H1 (cell line): Measurements from ENCODE around the gene TMPRSS3. TPM values are rescaled to one million over a fixed set of nuclear protein-coding genes. Genes with fewer than 3 reads are reported as not detected.

ENCODE experiments used
- CTCF ChIA-PET: fragments of 300-600 bp; sonication (Branson Sonifier 250); formaldehyde crosslinking; loops from one replicate; lab custom pipeline; 2021; ENCODE audit not compliant: partially characterized antibody; lab: Charles Lee
- POLR2A ChIA-PET: fragments of 300-600 bp; sonication (Branson Sonifier 250); formaldehyde crosslinking; loops from one replicate; lab custom pipeline; 2021; ENCODE audit warnings: inconsistent platforms; ENCODE audit not compliant: partially characterized antibody; lab: Charles Lee
- DNase-seq, 2 experiments: peaks; one replicate each; pipeline versions ENCODE4 v3.0.0 to v3.0.0-alpha.2; 2010 to 2022; ENCODE audit warnings: low spot score in 2 of 2, low read depth in 1 of 2, mixed read lengths in 1 of 2
- FAIRE-seq: peaks from 2 replicates; lab custom pipeline; 2011; peaks lifted over from hg19 to GRCh38; lab: Jason Lieb, UNC
- H2AFZ ChIP-seq: 2 replicates; pipeline ENCODE4 v1.8.1; 2012; ENCODE audit warnings: low read length, inconsistent platforms
- H2AK5ac ChIP-seq: 2 replicates; pipeline ENCODE4 v1.6.1; 2013; ENCODE audit warnings: low read depth, low read length
- H2BK120ac ChIP-seq: replicated peaks from 2 replicates; pipeline ENCODE3; 2013; ENCODE audit warnings: low read depth, low read length, inconsistent platforms
- H2BK12ac ChIP-seq: 2 replicates; pipeline ENCODE4 v1.6.1; 2013; ENCODE audit warnings: low read depth, low read length
- H2BK15ac ChIP-seq: 2 replicates; pipeline ENCODE4 v1.6.1; 2013; ENCODE audit warnings: low read length
- H2BK20ac ChIP-seq: 2 replicates; pipeline ENCODE4 v1.6.1; 2013; ENCODE audit warnings: low read length
- H2BK5ac ChIP-seq: 2 replicates; pipeline ENCODE4 v1.6.1; 2013; ENCODE audit warnings: low read depth, low read length
- H3K14ac ChIP-seq: 2 replicates; pipeline ENCODE4 v1.6.1; 2013; ENCODE audit warnings: inconsistent platforms; ENCODE audit not compliant: insufficient read length
- H3K18ac ChIP-seq: 2 replicates; pipeline ENCODE4 v1.6.1; 2013; ENCODE audit warnings: low read length; ENCODE audit errors: extremely low read depth
- H3K23ac ChIP-seq: 2 replicates; pipeline ENCODE4 v1.6.1; 2013; ENCODE audit warnings: inconsistent platforms; ENCODE audit not compliant: insufficient read length
- H3K23me2 ChIP-seq: 2 replicates; pipeline ENCODE4 v1.6.1; 2013; ENCODE audit warnings: low read depth, low read length
- H3K27ac ChIP-seq: 2 replicates; pipeline ENCODE4 v1.6.1; 2011; ENCODE audit warnings: low read depth, low read length, inconsistent platforms
- H3K27me3 ChIP-seq, 4 experiments: replicated peaks in 1 of 4; 1 replicate in 1 of 4; 2 replicates in 3 of 4; pipeline versions ENCODE4 v1.6.1 to v1.8.1; 2011 to 2013; ENCODE audit warnings: low read length in 3 of 4, mild to moderate bottlenecking in 3 of 4, inconsistent platforms in 2 of 4, mixed read lengths in 2 of 4, moderate library complexity in 1 of 4; ENCODE audit not compliant: control insufficient read depth in 3 of 4, insufficient read depth in 3 of 4; ENCODE audit errors: extremely low read depth in 1 of 4
- H3K36me3 ChIP-seq, 4 experiments: 2 replicates each; pipeline versions ENCODE4 v1.6.1 to v1.8.1; 2011 to 2013; ENCODE audit warnings: mild to moderate bottlenecking in 4 of 4, low read length in 3 of 4, moderate library complexity in 2 of 4, control low read depth in 1 of 4, inconsistent platforms in 1 of 4; ENCODE audit not compliant: insufficient read depth in 4 of 4, control insufficient read depth in 2 of 4
- H3K4ac ChIP-seq: replicated peaks from 2 replicates; pipeline ENCODE3; 2013; ENCODE audit warnings: low read length, low read depth, mixed read lengths, inconsistent platforms; ENCODE audit not compliant: insufficient read length
- H3K4me1 ChIP-seq, 4 experiments: replicated peaks in 1 of 4; 1 replicate in 1 of 4; 2 replicates in 3 of 4; pipeline versions ENCODE4 v1.6.1 to v1.8.1; 2011 to 2013; ENCODE audit warnings: low read length in 3 of 4, inconsistent platforms in 2 of 4, mixed read lengths in 1 of 4; ENCODE audit not compliant: insufficient read depth in 4 of 4, control insufficient read depth in 3 of 4
- H3K4me2 ChIP-seq, 2 experiments: 2 replicates each; pipeline versions ENCODE4 v1.6.1 to v1.8.1; 2011 to 2013; ENCODE audit warnings: low read depth in 2 of 2, low read length in 2 of 2, control low read depth in 1 of 2, inconsistent platforms in 1 of 2, mild to moderate bottlenecking in 1 of 2; ENCODE audit not compliant: insufficient read depth in 1 of 2
- H3K4me3 ChIP-seq, 4 experiments: fragments of 200-600, 300-600 bp in 1 of 4; sonication (generic), shearing (Covaris generic), sonication (Bioruptor Twin) in 1 of 4; 2 replicates each; pipeline versions ENCODE4 v1.5.1 to v1.8.1; 2011 to 2016; ENCODE audit warnings: low read length in 4 of 4, low read depth in 3 of 4, control low read depth in 2 of 4, inconsistent platforms in 2 of 4, mild to moderate bottlenecking in 2 of 4, mixed read lengths in 1 of 4, moderate library complexity in 1 of 4; ENCODE audit not compliant: insufficient read depth in 2 of 4; ENCODE audit errors: extremely low read depth in 1 of 4
- H3K56ac ChIP-seq: replicated peaks from 2 replicates; pipeline ENCODE3; 2013; ENCODE audit warnings: low read depth, mild to moderate bottlenecking, mixed read lengths, low read length, inconsistent platforms; ENCODE audit not compliant: insufficient read length
- H3K79me1 ChIP-seq: 2 replicates; pipeline ENCODE4 v1.6.1; 2013; ENCODE audit warnings: low read depth, low read length, control low read depth
- H3K79me2 ChIP-seq, 2 experiments: 2 replicates each; pipeline versions ENCODE4 v1.6.1 to v1.8.1; 2012 to 2013; ENCODE audit warnings: low read length in 2 of 2, mild to moderate bottlenecking in 2 of 2, inconsistent platforms in 1 of 2; ENCODE audit not compliant: insufficient read depth in 2 of 2, control insufficient read depth in 1 of 2
- H3K9ac ChIP-seq, 4 experiments: replicated peaks in 1 of 4; 1 replicate in 1 of 4; 2 replicates in 3 of 4; pipeline versions ENCODE4 v1.6.1 to v1.8.1; 2011 to 2013; ENCODE audit warnings: low read depth in 3 of 4, low read length in 3 of 4, control low read depth in 2 of 4, mild to moderate bottlenecking in 2 of 4, moderate library complexity in 2 of 4, inconsistent platforms in 1 of 4; ENCODE audit errors: extremely low read depth in 1 of 4
- H3K9me3 ChIP-seq, 2 experiments: 2 replicates each; pipeline versions ENCODE4 v1.6.1 to v1.8.1; 2012 to 2013; ENCODE audit warnings: mild to moderate bottlenecking in 2 of 2, moderate library complexity in 2 of 2, control low read depth in 1 of 2, inconsistent platforms in 1 of 2, low read depth in 1 of 2, low read length in 1 of 2, mixed read lengths in 1 of 2; ENCODE audit not compliant: insufficient read depth in 2 of 2
- H4K20me1 ChIP-seq, 2 experiments: replicated peaks in 1 of 2; 2 replicates each; pipeline versions ENCODE3 to v1.8.1; 2011 to 2013; ENCODE audit warnings: inconsistent platforms in 2 of 2, low read length in 2 of 2, mild to moderate bottlenecking in 1 of 2; ENCODE audit not compliant: insufficient read depth in 2 of 2, control insufficient read depth in 1 of 2
- H4K5ac ChIP-seq: 2 replicates; pipeline ENCODE4 v1.6.1; 2013; ENCODE audit warnings: low read length, low read depth, mixed read lengths, inconsistent platforms; ENCODE audit not compliant: insufficient read length
- H4K8ac ChIP-seq: 2 replicates; pipeline ENCODE4 v1.8.0; 2013; ENCODE audit warnings: mild to moderate bottlenecking, moderate library complexity, low read length, inconsistent platforms; ENCODE audit not compliant: insufficient read depth; ENCODE audit errors: extremely low read depth
- H4K91ac ChIP-seq: replicated peaks from 2 replicates; pipeline ENCODE3; 2013; ENCODE audit warnings: low read length, mixed read lengths, inconsistent platforms; ENCODE audit not compliant: insufficient read length
- BCL11A ChIP-seq, 2 experiments: IDR thresholded peaks; one replicate each; pipeline ENCODE4 v1.6.1; 2011; ENCODE audit warnings: low read depth in 2 of 2, low read length in 2 of 2, mild to moderate bottlenecking in 2 of 2
- CHD1 ChIP-seq: IDR thresholded peaks from 2 replicates; pipeline ENCODE4 v1.6.1; 2012; ENCODE audit warnings: low read depth, low read length, improper control_type of control experiment
- CREB1 ChIP-seq: IDR thresholded peaks from 2 replicates; pipeline ENCODE4 v1.6.1; 2012; ENCODE audit warnings: inconsistent platforms
- MAX ChIP-seq: IDR thresholded peaks from 2 replicates; pipeline ENCODE4 v1.6.1; 2012; ENCODE audit warnings: inconsistent platforms
- RAD21 ChIP-seq, 2 experiments: IDR thresholded peaks in 1 of 2; conservative IDR thresholded peaks in 1 of 2; 2 replicates each; pipeline ENCODE4 v1.6.1; 2011; ENCODE audit warnings: low read depth in 2 of 2, low read length in 2 of 2, improper control_type of control experiment in 1 of 2, inconsistent platforms in 1 of 2, mild to moderate bottlenecking in 1 of 2, moderate library complexity in 1 of 2
- RFX5 ChIP-seq: IDR thresholded peaks from 2 replicates; pipeline ENCODE4 v1.6.1; 2011; ENCODE audit warnings: low read depth, low read length, improper control_type of control experiment, borderline replicate concordance
- WGBS, 2 experiments: shearing (Covaris generic) in 1 of 2; methylation state at CpG; one replicate each; pipeline versions ENCODE4 v1.1.6 to v1.1.7; 2013 to 2015; ENCODE audit warnings: low lambda C conversion rate in 2 of 2, mixed read lengths in 2 of 2, inconsistent platforms in 1 of 2, low coverage in 1 of 2, missing lambda C conversion rate in 1 of 2; ENCODE audit not compliant: insufficient replicate concordance in 2 of 2, insufficient coverage in 1 of 2, insufficient read length in 1 of 2; ENCODE audit errors: extremely low coverage in 1 of 2, missing lambda C conversion rate in 1 of 2; 5-methylcytosine and 5-hydroxymethylcytosine counted together
- polyA plus RNA-seq, 7 experiments: library from polyadenylated mRNA; depleted of rRNA in 3 of 7; stranded (reverse) in 5 of 7; unstranded in 2 of 7; fragments of >200 nt in 5 of 7; fragments of 200-250 nt in 2 of 7; gene quantifications; 1 replicate in 5 of 7; 2 replicates in 1 of 7; 4 replicates in 1 of 7; pipeline versions ENCODE4 v1.2.1 to v1.2.3, GENCODE V29; 2011 to 2013; ENCODE audit warnings: missing spikeins in 2 of 7, mixed read lengths in 2 of 7
- total RNA-seq: library from RNA; stranded (reverse); fragmentation: NEBNext Ultra II Directional; extraction: Animal tissue kit (Norgen Biotek cat#: 25700); gene quantifications from 2 replicates; pipeline ENCODE4 v1.2.1, GENCODE V29; 2021

TMPRSS3 gene
- total and polyA plus RNA-seq, 2 of the 8 experiments (the other 6 are each of a cell fraction or from before 2014, with no cell fraction given) = 0.38 TPM; not detected in 1

GRCh38 chr21:42425591-42425990, 29.7 kb upstream of the TMPRSS3 start:
- H3K4me2 ChIP-seq = no peak overlapping the region
- H3K23me2 ChIP-seq = no peaks in the 10 kb centered on the region
- H3K4me3 ChIP-seq = no peak overlapping the region
- H3K4me1 ChIP-seq = no peaks in the 10 kb centered on the region
- no peak overlapping the region for H2AK5ac ChIP-seq
- H3K79me1 ChIP-seq = no peaks in the 10 kb centered on the region
- no peaks in the 10 kb centered on the region for H4K20me1 ChIP-seq
- ChIA-PET CTCF (interaction anchor here (1.2 to 2.6 kb wide), 2 partner anchors 11 to 111 kb away, joined by 3 to 8 read pairs; partner anchors contain the start of gene TFF3), POLR2A (no interaction called here)
- no peak overlapping the region for H3K56ac ChIP-seq
- H4K8ac ChIP-seq = no peak overlapping the region
- no peak overlapping the region for H2BK120ac ChIP-seq
- H3K14ac ChIP-seq = no peak overlapping the region
- no peak overlapping the region for H3K18ac ChIP-seq
- H3K9me3 ChIP-seq = 0 out of 4 replicates have a peak, but pooled peaks cover 0 to 2% of the 10 kb centered on the region in 2 experiments
- H2BK20ac ChIP-seq = no peak overlapping the region
- DNase-seq = no peak
- WGBS, 2 experiments = 87% methylated on average over 4 of the region's 4 CpGs; no CpG with 5 or more reads in 1 of the 2 experiments
- H2BK5ac ChIP-seq = no peak overlapping the region
- no peak overlapping the region for H4K5ac ChIP-seq
- H2AFZ ChIP-seq = no peak overlapping the region
- no peak overlapping the region for H4K91ac ChIP-seq
- H3K9ac ChIP-seq = no peak overlapping the region
- H3K27me3 ChIP-seq = no peaks in the 10 kb centered on the region; a peak in 1 of 7 replicates
- no peak overlapping the region for H2BK15ac ChIP-seq
- no peak for FAIRE-seq
- H2BK12ac ChIP-seq = no peak overlapping the region
- no peaks in the 10 kb centered on the region for H3K36me3 ChIP-seq
- H3K79me2 ChIP-seq = no peaks in the 10 kb centered on the region
- no peak overlapping the region for H3K23ac ChIP-seq
- TF ChIP-seq CREB1 = no peak
- TF ChIP-seq MAX = no peak
- no peak for TF ChIP-seq RFX5
- no peak for TF ChIP-seq CHD1
- TF ChIP-seq RAD21 (IDR thresholded peaks at IDR 0.05 in 1 of 2, conservative IDR thresholded peaks at IDR 0.05 in 1 of 2; ENCODE audit: low read depth in 2 of 2, low read length in 2 of 2) = no peak
- TF ChIP-seq BCL11A (IDR thresholded peaks at IDR 0.05; ENCODE audit: low read depth in 2 of 2, low read length in 2 of 2) = no peak
- H3K27ac ChIP-seq = no peak overlapping the region
- no peak overlapping the region for H3K4ac ChIP-seq
